Mucosa of stomach (tissue), 1 donor: ENCODE results near the gene OARD1.

ENCODE experiments used
- H3K27me3 ChIP-seq: one replicate; pipeline ENCODE4 v1.7.0; 2013; ENCODE audit warnings: mild to moderate bottlenecking, low read length; ENCODE audit not compliant: control insufficient read depth, insufficient read depth
- H3K36me3 ChIP-seq: one replicate; pipeline ENCODE4 v1.7.0; 2013; ENCODE audit warnings: low read length; ENCODE audit not compliant: control insufficient read depth, insufficient read depth
- H3K4me1 ChIP-seq: one replicate; pipeline ENCODE4 v1.7.0; 2013; ENCODE audit warnings: mild to moderate bottlenecking, low read length; ENCODE audit not compliant: control insufficient read depth, insufficient read depth
- H3K4me3 ChIP-seq: one replicate; pipeline ENCODE4 v1.7.0; 2013; ENCODE audit warnings: low read length
- H3K9ac ChIP-seq: one replicate; pipeline ENCODE4 v1.7.0; 2013; ENCODE audit warnings: mild to moderate bottlenecking, low read length, moderate library complexity
- H3K9me3 ChIP-seq: one replicate; pipeline ENCODE4 v1.7.0; 2013; ENCODE audit warnings: mild to moderate bottlenecking, low read length, moderate library complexity; ENCODE audit not compliant: control insufficient read depth
- donor health status: Pancreatic carcinoma.

The OARD1 gene

GRCh38 chr6:41055149-41055548, 17.0 kb downstream of the OARD1 start:
- H3K4me1 ChIP-seq: peaks cover 54% of the 10 kb centered on the region
- H3K9ac ChIP-seq: no peak overlapping the region
- H3K9me3 ChIP-seq: no peaks in the 10 kb centered on the region
- H3K27me3 ChIP-seq: no peaks in the 10 kb centered on the region
- H3K36me3 ChIP-seq: no peaks in the 10 kb centered on the region
- H3K4me3 ChIP-seq: no peak overlapping the region

- Histone ChIP-seq H3K4me3 (no peak overlapping the region), H3K9ac (no peak overlapping the region), H3K4me1 (peaks cover 58% of the 10 kb centered on the region), H3K27me3 (no peaks in the 10 kb centered on the region), H3K9me3 (no peaks in the 10 kb centered on the region), H3K36me3 (no peaks in the 10 kb centered on the region)
Measured at GRCh38 chr6:41054511-41054910, 17.6 kb downstream of the OARD1 start.

- H3K4me3 ChIP-seq: no peak within 1 kb of the TSS
- no peaks in the 10 kb centered on the region for H3K9me3 ChIP-seq
- no peak within 1 kb of the TSS for H3K9ac ChIP-seq
- no peaks in the 10 kb centered on the region for H3K36me3 ChIP-seq
- no peaks in the 10 kb centered on the region for H3K27me3 ChIP-seq
- H3K4me1 ChIP-seq: peaks cover 55% of the 10 kb centered on the region
Measured at GRCh38 chr6:41053041-41053440, 19.1 kb downstream of the OARD1 start, which contains the start of gene APOBEC2. Gene APOBEC2 (plus strand): TSS chr6:41053202. CDS start chr6:41053348, 146 bp downstream.

GRCh38 chr6:41051873-41052272, 20.3 kb downstream of the OARD1 start:
- H3K4me1 ChIP-seq: peaks cover 55% of the 10 kb centered on the region
- H3K9ac ChIP-seq: no peak overlapping the region
- no peaks in the 10 kb centered on the region for H3K27me3 ChIP-seq
- H3K36me3 ChIP-seq: no peaks in the 10 kb centered on the region
- no peaks in the 10 kb centered on the region for H3K9me3 ChIP-seq
- no peak overlapping the region for H3K4me3 ChIP-seq

GRCh38 chr6:41050536-41050935, 21.6 kb downstream of the OARD1 start:
- no peaks in the 10 kb centered on the region for H3K27me3 ChIP-seq
- no peaks in the 10 kb centered on the region for H3K9me3 ChIP-seq
- H3K36me3 ChIP-seq: no peaks in the 10 kb centered on the region
- H3K9ac ChIP-seq: no peak overlapping the region
- peaks cover 62% of the 10 kb centered on the region for H3K4me1 ChIP-seq
- H3K4me3 ChIP-seq: no peak overlapping the region

GRCh38 chr6:41049955-41050354, 22.2 kb downstream of the OARD1 start:
- H3K4me3 ChIP-seq: no peak overlapping the region
- peaks cover 64% of the 10 kb centered on the region for H3K4me1 ChIP-seq
- H3K36me3 ChIP-seq: no peaks in the 10 kb centered on the region
- no peaks in the 10 kb centered on the region for H3K9me3 ChIP-seq
- H3K27me3 ChIP-seq: no peaks in the 10 kb centered on the region
- H3K9ac ChIP-seq: no peak overlapping the region

GRCh38 chr6:41049521-41049920, 22.6 kb downstream of the OARD1 start:
- Histone ChIP-seq H3K4me3 (no peak overlapping the region), H3K9me3 (no peaks in the 10 kb centered on the region), H3K36me3 (no peaks in the 10 kb centered on the region), H3K9ac (no peak overlapping the region), H3K4me1 (peaks cover 64% of the 10 kb centered on the region), H3K27me3 (no peaks in the 10 kb centered on the region)

GRCh38 chr6:41047745-41048732, 24.1 kb downstream of the OARD1 start:
- H3K36me3 ChIP-seq: no peaks in the 10 kb centered on the region
- H3K27me3 ChIP-seq: no peaks in the 10 kb centered on the region
- no peak overlapping the region for H3K9ac ChIP-seq
- no peaks in the 10 kb centered on the region for H3K9me3 ChIP-seq
- H3K4me3 ChIP-seq: no peak overlapping the region
- H3K4me1 ChIP-seq: peaks cover 64% of the 10 kb centered on the region

- H3K9me3 ChIP-seq: no peaks in the 10 kb centered on the region
- peak overlapping the region; percentile 4 for H3K9ac ChIP-seq
- H3K4me1 ChIP-seq: peaks cover 65% of the 10 kb centered on the region
- H3K27me3 ChIP-seq: no peaks in the 10 kb centered on the region
- H3K4me3 ChIP-seq: no peak overlapping the region
- no peaks in the 10 kb centered on the region for H3K36me3 ChIP-seq
Measured at GRCh38 chr6:41047306-41047705, 24.9 kb downstream of the OARD1 start.

- Histone ChIP-seq H3K4me1 (peaks cover 65% of the 10 kb centered on the region), H3K36me3 (no peaks in the 10 kb centered on the region), H3K4me3 (no peak overlapping the region), H3K9ac (no peak overlapping the region), H3K9me3 (no peaks in the 10 kb centered on the region), H3K27me3 (no peaks in the 10 kb centered on the region)
Measured at GRCh38 chr6:41046084-41046483, 26.1 kb downstream of the OARD1 start.

- Histone ChIP-seq H3K9ac (no peak overlapping the region), H3K36me3 (no peaks in the 10 kb centered on the region), H3K4me3 (no peak overlapping the region), H3K9me3 (no peaks in the 10 kb centered on the region), H3K27me3 (no peaks in the 10 kb centered on the region), H3K4me1 (peaks cover 68% of the 10 kb centered on the region)
Measured at GRCh38 chr6:41045664-41046063, 26.5 kb downstream of the OARD1 start.

- Histone ChIP-seq H3K4me1 (peaks cover 58% of the 10 kb centered on the region), H3K36me3 (no peaks in the 10 kb centered on the region), H3K4me3 (no peak overlapping the region), H3K9me3 (no peaks in the 10 kb centered on the region), H3K9ac (no peak overlapping the region), H3K27me3 (no peaks in the 10 kb centered on the region)
Measured at GRCh38 chr6:41043151-41043550, 29.0 kb downstream of the OARD1 start.
